ENCODE results near the gene PLCD1.
A peak's percentile ranks its signal among the peaks of the same experiment; 100 is the strongest.
"Not testable (repeated sequence)": the region's sequence is repeated elsewhere in the genome, so short reads cannot be mapped to it uniquely, and the experiment has no call there.

Gene PLCD1

DNA sequence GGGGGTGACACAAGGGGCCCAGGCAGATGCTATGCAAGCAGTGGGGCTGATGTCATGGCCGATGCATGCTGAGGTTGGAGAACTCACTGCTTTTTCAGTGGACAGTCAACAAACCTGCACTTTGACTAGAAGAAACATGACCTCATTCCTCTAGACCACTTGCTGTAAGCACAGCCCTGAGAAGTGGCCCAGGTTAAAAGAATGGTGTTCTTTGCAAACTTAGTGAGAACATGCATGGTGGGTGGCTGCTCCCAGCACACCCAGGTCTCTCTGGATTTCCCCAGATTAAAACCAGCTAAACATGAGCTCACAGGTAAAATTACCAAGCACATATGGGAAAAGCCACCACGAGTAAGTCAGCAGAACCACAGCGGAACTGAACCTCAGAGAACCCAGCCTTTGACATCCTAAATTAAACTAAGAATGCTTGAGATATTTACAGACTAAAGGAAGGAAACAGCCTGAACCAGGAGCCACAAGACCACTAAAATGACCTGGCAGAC, 25.1 kb upstream of the PLCD1 start:
- H2AFZ ChIP-seq (ENCODE audit: low read length), result no peak overlapping the region
- H3K9ac ChIP-seq (ENCODE audit: low read depth, low read length, poor library complexity), result no peak overlapping the region
- no peak overlapping the region for H3K4ac ChIP-seq (ENCODE audit: low read length)
- no peak overlapping the region for H2BK120ac ChIP-seq (ENCODE audit: low read depth, low read length)
- peaks cover 5 to 9% of the 10 kb centered on the region in 2 donors for H3K9me3 ChIP-seq (replicated peaks in 1 of 2; ENCODE audit: control insufficient read depth in 2 of 2, insufficient read depth in 1 of 2, low read depth in 1 of 2, low read length in 2 of 2)
- H3K23ac ChIP-seq (ENCODE audit: low read depth, low read length, poor library complexity), result no peak overlapping the region
- no peak overlapping the region for H2BK15ac ChIP-seq (ENCODE audit: low read length)
- no peak overlapping the region for H3K4me2 ChIP-seq (ENCODE audit: insufficient read depth, low read length, poor library complexity, severe bottlenecking)
- DNase-seq (ENCODE audit: low spot score), result no peak
- H3K36me3 ChIP-seq (replicated peaks in 1 of 2; ENCODE audit: control insufficient read depth in 2 of 2, insufficient read depth in 2 of 2, low read length in 2 of 2), result no peaks in the 10 kb centered on the region
- H2BK12ac ChIP-seq (ENCODE audit: low read length), result no peak overlapping the region
- H2AK5ac ChIP-seq (ENCODE audit: low read depth, low read length), result no peak overlapping the region
- H3K27ac ChIP-seq (replicated peaks; ENCODE audit: low read length), result no peak overlapping the region
- H3K27me3 ChIP-seq (ENCODE audit: control insufficient read depth in 3 of 3, insufficient read depth in 3 of 3, low read depth in 1 of 3, low read length in 3 of 3), result no peaks in the 10 kb centered on the region
- WGBS, 2 donors (ENCODE audit: extremely low coverage in 2 of 2, insufficient read length in 2 of 2, insufficient replicate concordance in 1 of 2), result no CpG with 5 or more reads among the region's 3 CpGs
- no peak overlapping the region for H3K4me3 ChIP-seq (ENCODE audit: low read length in 2 of 2)
- no peak overlapping the region for H4K8ac ChIP-seq (ENCODE audit: low read depth, low read length)
- no peak overlapping the region for H4K91ac ChIP-seq (ENCODE audit: low read depth, low read length, poor library complexity)
- H2BK5ac ChIP-seq (ENCODE audit: low read length), result no peak overlapping the region
- H3K4me1 ChIP-seq (ENCODE audit: control insufficient read depth in 2 of 2, insufficient read depth in 1 of 2, low read depth in 1 of 2, low read length in 2 of 2), result peaks cover 0 to 2% of the 10 kb centered on the region in 2 donors
- no peak overlapping the region for H3K14ac ChIP-seq (ENCODE audit: low read length)
- H3K18ac ChIP-seq (ENCODE audit: low read length), result no peak overlapping the region
- H3K79me1 ChIP-seq (ENCODE audit: low read depth, low read length), result no peaks in the 10 kb centered on the region

DNA sequence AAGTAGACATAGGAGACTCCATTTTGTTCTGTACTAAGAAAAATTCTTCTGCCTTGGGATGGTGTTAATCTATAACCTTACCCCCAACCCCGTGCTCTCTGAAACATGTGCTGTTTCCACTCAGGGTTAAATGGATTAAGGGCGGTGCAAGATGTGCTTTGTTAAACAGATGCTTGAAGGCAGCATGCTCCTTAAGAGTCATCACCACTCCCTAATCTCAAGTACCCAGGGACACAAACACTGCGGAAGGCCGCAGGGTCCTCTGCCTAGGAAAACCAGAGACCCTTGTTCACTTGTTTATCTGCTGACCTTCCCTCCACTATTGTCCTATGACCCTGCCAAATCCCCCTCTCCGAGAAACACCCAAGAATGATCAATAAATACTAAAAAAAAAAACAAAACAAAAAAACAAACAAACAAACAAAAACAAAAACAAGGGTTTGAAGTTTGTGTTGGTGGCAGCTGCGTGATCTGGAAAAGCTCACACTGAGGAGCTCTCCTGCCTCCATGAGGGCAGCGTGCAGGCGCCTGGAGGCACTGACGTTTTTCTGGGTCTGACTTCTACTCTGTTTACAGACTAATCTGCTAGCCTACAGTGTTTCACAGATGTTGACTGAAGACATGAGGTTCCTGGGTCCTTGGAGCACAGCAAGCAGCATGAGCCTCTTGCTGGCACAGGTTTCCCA, 24.5 kb upstream of the PLCD1 start:
- H3K4me1 ChIP-seq (ENCODE audit: control insufficient read depth in 2 of 2, insufficient read depth in 1 of 2, low read depth in 1 of 2, low read length in 2 of 2); H3K9me3 ChIP-seq (replicated peaks in 1 of 2; ENCODE audit: control insufficient read depth in 2 of 2, insufficient read depth in 1 of 2, low read depth in 1 of 2, low read length in 2 of 2); H3K4ac ChIP-seq (ENCODE audit: low read length): not testable (repeated sequence)

DNA sequence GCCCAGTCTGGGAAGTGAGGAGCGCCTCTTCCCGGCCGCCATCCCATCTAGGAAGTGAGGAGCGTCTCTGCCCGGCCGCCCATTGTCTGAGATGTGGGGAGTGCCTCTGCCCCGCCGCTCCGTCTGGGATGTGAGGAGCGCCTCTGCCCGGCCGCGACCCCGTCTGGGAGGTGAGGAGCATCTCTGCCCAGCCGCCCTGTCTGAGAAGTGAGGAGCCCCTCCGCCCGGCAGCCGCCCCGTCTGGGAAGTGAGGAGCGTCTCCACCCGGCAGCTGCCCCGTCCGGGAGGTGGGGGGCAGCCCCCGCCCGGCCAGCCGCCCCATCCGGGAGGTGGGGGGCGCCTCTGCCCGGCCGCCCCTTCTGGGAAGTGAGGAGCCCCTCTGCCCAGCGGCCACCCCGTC, 23.8 kb upstream of the PLCD1 start:
- not testable (repeated sequence) for H3K36me3 ChIP-seq (replicated peaks in 1 of 2; ENCODE audit: control insufficient read depth in 2 of 2, insufficient read depth in 2 of 2, low read length in 2 of 2); H2AFZ ChIP-seq (ENCODE audit: low read length); H3K4ac ChIP-seq (ENCODE audit: low read length); H3K4me1 ChIP-seq (ENCODE audit: control insufficient read depth in 2 of 2, insufficient read depth in 1 of 2, low read depth in 1 of 2, low read length in 2 of 2); H3K9ac ChIP-seq (ENCODE audit: low read depth, low read length, poor library complexity); H3K23ac ChIP-seq (ENCODE audit: low read depth, low read length, poor library complexity); H2BK12ac ChIP-seq (ENCODE audit: low read length); H2BK15ac ChIP-seq (ENCODE audit: low read length); H2BK120ac ChIP-seq (ENCODE audit: low read depth, low read length); H3K14ac ChIP-seq (ENCODE audit: low read length); H3K4me3 ChIP-seq (ENCODE audit: low read length in 2 of 2); H3K79me1 ChIP-seq (ENCODE audit: low read depth, low read length); H3K18ac ChIP-seq (ENCODE audit: low read length); H3K27me3 ChIP-seq (ENCODE audit: control insufficient read depth in 3 of 3, insufficient read depth in 3 of 3, low read depth in 1 of 3, low read length in 3 of 3); H4K91ac ChIP-seq (ENCODE audit: low read depth, low read length, poor library complexity); H2AK5ac ChIP-seq (ENCODE audit: low read depth, low read length); H3K27ac ChIP-seq (replicated peaks; ENCODE audit: low read length); H2BK5ac ChIP-seq (ENCODE audit: low read length); DNase-seq (ENCODE audit: low spot score); H3K4me2 ChIP-seq (ENCODE audit: insufficient read depth, low read length, poor library complexity, severe bottlenecking); H3K9me3 ChIP-seq (replicated peaks in 1 of 2; ENCODE audit: control insufficient read depth in 2 of 2, insufficient read depth in 1 of 2, low read depth in 1 of 2, low read length in 2 of 2); H4K8ac ChIP-seq (ENCODE audit: low read depth, low read length)
- WGBS, 2 donors (ENCODE audit: extremely low coverage in 2 of 2, insufficient read length in 2 of 2, insufficient replicate concordance in 1 of 2), result no CpG with 5 or more reads among the region's 32 CpGs

More for the DNA sequence above, 24.5 kb upstream of the PLCD1 start:
- H4K8ac ChIP-seq (ENCODE audit: low read depth, low read length); H2AK5ac ChIP-seq (ENCODE audit: low read depth, low read length); H3K4me3 ChIP-seq (ENCODE audit: low read length in 2 of 2); H3K36me3 ChIP-seq (replicated peaks in 1 of 2; ENCODE audit: control insufficient read depth in 2 of 2, insufficient read depth in 2 of 2, low read length in 2 of 2); H2BK15ac ChIP-seq (ENCODE audit: low read length); H3K4me2 ChIP-seq (ENCODE audit: insufficient read depth, low read length, poor library complexity, severe bottlenecking); H2AFZ ChIP-seq (ENCODE audit: low read length); H3K14ac ChIP-seq (ENCODE audit: low read length); H3K9ac ChIP-seq (ENCODE audit: low read depth, low read length, poor library complexity); H2BK5ac ChIP-seq (ENCODE audit: low read length); H2BK12ac ChIP-seq (ENCODE audit: low read length); H3K27me3 ChIP-seq (ENCODE audit: control insufficient read depth in 3 of 3, insufficient read depth in 3 of 3, low read depth in 1 of 3, low read length in 3 of 3); H3K23ac ChIP-seq (ENCODE audit: low read depth, low read length, poor library complexity); H3K27ac ChIP-seq (replicated peaks; ENCODE audit: low read length); DNase-seq (ENCODE audit: low spot score); H2BK120ac ChIP-seq (ENCODE audit: low read depth, low read length); H4K91ac ChIP-seq (ENCODE audit: low read depth, low read length, poor library complexity); H3K79me1 ChIP-seq (ENCODE audit: low read depth, low read length): not testable (repeated sequence)
- peak overlapping the region; percentile 38 for H3K18ac ChIP-seq (ENCODE audit: low read length)
- no CpG with 5 or more reads among the region's 9 CpGs for WGBS, 2 donors (ENCODE audit: extremely low coverage in 2 of 2, insufficient read length in 2 of 2, insufficient replicate concordance in 1 of 2)

DNA sequence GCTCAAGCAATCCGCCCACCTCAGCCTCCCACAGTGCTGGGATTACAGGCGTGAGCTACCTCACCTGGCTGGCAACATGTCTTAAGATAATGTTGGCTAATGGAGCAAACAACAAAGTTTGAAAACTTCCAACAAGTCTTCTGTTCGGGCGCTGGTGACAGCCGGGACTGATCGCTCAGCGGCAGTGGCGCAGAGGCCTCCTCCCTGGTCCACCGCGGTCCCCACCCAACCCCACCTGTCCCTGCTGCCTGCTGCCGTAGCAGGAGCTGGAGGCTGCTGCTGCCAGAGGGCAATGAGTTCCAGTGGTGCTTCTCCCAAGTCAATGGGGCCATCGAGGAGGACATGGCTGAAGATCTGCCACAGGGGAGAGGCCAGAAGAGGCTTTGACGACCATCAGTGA, 21.7 kb upstream of the PLCD1 start:
- H3K36me3 ChIP-seq (replicated peaks in 1 of 2; ENCODE audit: control insufficient read depth in 2 of 2, insufficient read depth in 2 of 2, low read length in 2 of 2), result no peaks in the 10 kb centered on the region
- no peak overlapping the region for H3K4me3 ChIP-seq (ENCODE audit: low read length in 2 of 2)
- peak overlapping the region; percentile 52 for H3K23ac ChIP-seq (ENCODE audit: low read depth, low read length, poor library complexity)
- no peak overlapping the region for H2AK5ac ChIP-seq (ENCODE audit: low read depth, low read length)
- no peak overlapping the region for H3K9ac ChIP-seq (ENCODE audit: low read depth, low read length, poor library complexity)
- no CpG with 5 or more reads among the region's 13 CpGs for WGBS, 2 donors (ENCODE audit: extremely low coverage in 2 of 2, insufficient read length in 2 of 2, insufficient replicate concordance in 1 of 2)
- H4K8ac ChIP-seq (ENCODE audit: low read depth, low read length), result no peak overlapping the region
- no peak overlapping the region for H2BK120ac ChIP-seq (ENCODE audit: low read depth, low read length)
- peak overlapping the region; percentile 14 for H3K14ac ChIP-seq (ENCODE audit: low read length)
- H3K9me3 ChIP-seq (replicated peaks in 1 of 2; ENCODE audit: control insufficient read depth in 2 of 2, insufficient read depth in 1 of 2, low read depth in 1 of 2, low read length in 2 of 2), result peaks cover 5 to 9% of the 10 kb centered on the region in 2 donors
- no peak for DNase-seq (ENCODE audit: low spot score)
- no peak overlapping the region for H3K4me2 ChIP-seq (ENCODE audit: insufficient read depth, low read length, poor library complexity, severe bottlenecking)
- H2BK15ac ChIP-seq (ENCODE audit: low read length), result no peak overlapping the region
- no peaks in the 10 kb centered on the region for H3K79me1 ChIP-seq (ENCODE audit: low read depth, low read length)
- no peak overlapping the region for H2BK5ac ChIP-seq (ENCODE audit: low read length)
- peak overlapping the region; percentile 89 for H3K4ac ChIP-seq (ENCODE audit: low read length)
- peaks cover 0 to 6% (median 0%) of the 10 kb centered on the region in 3 experiments for H3K27me3 ChIP-seq (ENCODE audit: control insufficient read depth in 3 of 3, insufficient read depth in 3 of 3, low read depth in 1 of 3, low read length in 3 of 3)
- peak overlapping the region; percentile 64 for H3K18ac ChIP-seq (ENCODE audit: low read length)
- H3K27ac ChIP-seq (replicated peaks; ENCODE audit: low read length), result no peak overlapping the region
- no peak overlapping the region for H4K91ac ChIP-seq (ENCODE audit: low read depth, low read length, poor library complexity)
- peaks cover 0 to 7% of the 10 kb centered on the region in 2 donors for H3K4me1 ChIP-seq (ENCODE audit: control insufficient read depth in 2 of 2, insufficient read depth in 1 of 2, low read depth in 1 of 2, low read length in 2 of 2)
- H2AFZ ChIP-seq (ENCODE audit: low read length), result no peak overlapping the region
- H2BK12ac ChIP-seq (ENCODE audit: low read length), result peak overlapping the region; percentile 84
